PFSK-1 (cell line): Measurements from ENCODE around the gene MDC1.

Experiments
- POLR2AphosphoS5 ChIP-seq: IDR thresholded peaks from 2 replicates; pipeline ENCODE4 v1.6.1; 2012; ENCODE audit warnings: low read depth, mild to moderate bottlenecking, control low read depth, low read length, moderate library complexity
- TAF1 ChIP-seq: IDR thresholded peaks from 2 replicates; pipeline ENCODE4 v1.6.1; 2012; ENCODE audit warnings: low read length, control low read depth, borderline replicate concordance; ENCODE audit not compliant: insufficient read depth
- TF ChIP-seq, protein P1 (sequence below), 2 experiments: IDR thresholded peaks; 2 replicates each; pipeline versions ENCODE4 v1.6.1 to v1.8.0; 2011 to 2012; ENCODE audit warnings: low read depth in 2 of 2, low read length in 2 of 2, control low read depth in 1 of 2, inconsistent platforms in 1 of 2, mild to moderate bottlenecking in 1 of 2, moderate library complexity in 1 of 2; ENCODE audit not compliant: insufficient read depth in 1 of 2

DNA sequence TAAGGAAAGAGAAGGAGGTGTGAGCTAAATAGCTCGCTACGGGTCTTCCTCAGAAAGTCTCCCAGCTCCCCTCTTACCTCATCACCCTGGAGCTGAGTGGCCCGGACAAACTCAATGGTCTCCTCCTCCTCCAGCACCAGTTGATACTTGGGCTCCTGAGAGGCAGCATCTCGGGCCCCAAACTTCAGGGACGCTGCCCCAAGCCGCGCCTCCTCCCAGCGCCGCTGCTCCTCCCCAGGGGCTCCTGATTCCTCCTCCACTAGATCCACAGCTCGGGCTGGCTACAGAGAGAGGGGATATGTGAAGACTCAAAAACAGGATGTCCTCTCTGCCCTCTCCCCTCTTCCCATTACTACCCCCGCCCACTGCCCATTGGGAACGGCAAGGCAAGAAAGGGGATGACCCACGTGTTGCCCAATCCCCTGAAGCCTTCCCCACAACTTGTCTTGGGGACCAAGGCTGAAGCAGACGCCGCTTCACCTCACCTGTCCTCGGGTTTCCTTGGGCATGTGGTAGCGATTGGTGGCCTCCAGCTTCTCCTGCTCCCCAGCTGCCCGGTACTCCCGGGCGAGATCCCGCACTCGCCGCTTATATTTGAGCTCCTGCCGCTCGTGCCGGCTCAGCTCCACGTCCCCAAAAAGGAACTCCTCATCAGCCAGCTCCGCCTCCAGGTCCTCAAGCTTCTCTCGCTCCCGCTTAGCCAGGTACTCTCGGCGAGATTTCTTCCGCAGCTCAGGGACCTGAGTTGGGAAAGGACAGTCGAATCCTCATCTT lies 51.9 kb downstream of the MDC1 start:
- TF ChIP-seq TAF1 (no peak), POLR2AphosphoS5 (no peak)
- TF ChIP-seq, protein P1, sequence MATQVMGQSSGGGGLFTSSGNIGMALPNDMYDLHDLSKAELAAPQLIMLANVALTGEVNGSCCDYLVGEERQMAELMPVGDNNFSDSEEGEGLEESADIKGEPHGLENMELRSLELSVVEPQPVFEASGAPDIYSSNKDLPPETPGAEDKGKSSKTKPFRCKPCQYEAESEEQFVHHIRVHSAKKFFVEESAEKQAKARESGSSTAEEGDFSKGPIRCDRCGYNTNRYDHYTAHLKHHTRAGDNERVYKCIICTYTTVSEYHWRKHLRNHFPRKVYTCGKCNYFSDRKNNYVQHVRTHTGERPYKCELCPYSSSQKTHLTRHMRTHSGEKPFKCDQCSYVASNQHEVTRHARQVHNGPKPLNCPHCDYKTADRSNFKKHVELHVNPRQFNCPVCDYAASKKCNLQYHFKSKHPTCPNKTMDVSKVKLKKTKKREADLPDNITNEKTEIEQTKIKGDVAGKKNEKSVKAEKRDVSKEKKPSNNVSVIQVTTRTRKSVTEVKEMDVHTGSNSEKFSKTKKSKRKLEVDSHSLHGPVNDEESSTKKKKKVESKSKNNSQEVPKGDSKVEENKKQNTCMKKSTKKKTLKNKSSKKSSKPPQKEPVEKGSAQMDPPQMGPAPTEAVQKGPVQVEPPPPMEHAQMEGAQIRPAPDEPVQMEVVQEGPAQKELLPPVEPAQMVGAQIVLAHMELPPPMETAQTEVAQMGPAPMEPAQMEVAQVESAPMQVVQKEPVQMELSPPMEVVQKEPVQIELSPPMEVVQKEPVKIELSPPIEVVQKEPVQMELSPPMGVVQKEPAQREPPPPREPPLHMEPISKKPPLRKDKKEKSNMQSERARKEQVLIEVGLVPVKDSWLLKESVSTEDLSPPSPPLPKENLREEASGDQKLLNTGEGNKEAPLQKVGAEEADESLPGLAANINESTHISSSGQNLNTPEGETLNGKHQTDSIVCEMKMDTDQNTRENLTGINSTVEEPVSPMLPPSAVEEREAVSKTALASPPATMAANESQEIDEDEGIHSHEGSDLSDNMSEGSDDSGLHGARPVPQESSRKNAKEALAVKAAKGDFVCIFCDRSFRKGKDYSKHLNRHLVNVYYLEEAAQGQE (IDR thresholded peaks at IDR 0.05; ENCODE audit: insufficient read depth in 1 of 2, low read depth in 2 of 2, low read length in 2 of 2) = no peak
